ENCODE results near the gene PRAC2.

PRAC2 gene

DNA sequence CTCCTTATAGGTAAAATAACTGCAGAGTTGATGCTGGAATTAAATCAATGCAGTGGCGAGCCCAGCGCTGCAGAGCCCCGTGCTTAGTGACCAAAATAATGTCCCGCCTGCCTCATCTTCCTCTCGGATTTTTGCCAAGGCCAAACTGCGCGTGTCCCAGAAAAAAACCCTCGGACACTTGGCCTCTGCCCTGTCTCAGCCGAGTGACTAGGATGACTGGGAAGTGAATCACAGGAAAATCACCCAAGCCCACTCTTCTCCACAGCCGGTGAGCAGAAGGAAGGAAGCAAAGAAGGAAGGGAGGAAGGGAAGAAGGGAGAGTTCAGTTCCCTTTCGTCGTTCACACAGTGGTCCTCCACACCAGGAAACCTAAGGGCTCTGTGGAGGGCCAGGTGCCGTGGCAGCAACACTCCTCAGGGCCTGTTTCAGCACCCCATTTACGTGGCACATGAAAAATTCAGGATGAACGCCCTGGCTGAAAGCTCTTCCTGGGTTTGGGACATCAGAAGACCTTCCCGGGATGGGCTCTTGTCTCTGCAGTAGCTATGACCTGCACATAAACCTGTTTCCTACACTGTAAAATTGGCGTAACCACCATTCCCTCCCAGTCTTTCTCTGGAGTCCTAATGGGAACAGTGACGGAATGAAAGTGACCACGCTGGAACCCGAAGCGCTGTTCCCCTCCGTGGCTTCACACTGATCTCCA lies 31.0 kb downstream of the PRAC2 start:
- H3K79me2 ChIP-seq (ENCODE audit: insufficient read depth, low read depth): no peaks in the 10 kb centered on the region
- no peak overlapping the region for H3K4me2 ChIP-seq
- H3K4me3 ChIP-seq (IDR thresholded peaks at IDR 0.05; ENCODE audit: insufficient read depth, low read depth, low read length): no peak overlapping the region
- no peak overlapping the region for H3K9ac ChIP-seq
- H2AFZ ChIP-seq (ENCODE audit: low read depth): no peak overlapping the region
- H3K27me3 ChIP-seq (ENCODE audit: insufficient read depth, low read depth): peaks cover 17% of the 10 kb centered on the region; the same call in 1 of the 2 replicates
- H3K27ac ChIP-seq: no peak overlapping the region
- H3K4me1 ChIP-seq (ENCODE audit: low read depth, poor library complexity, severe bottlenecking): no peaks in the 10 kb centered on the region
- no peaks in the 10 kb centered on the region for H3K36me3 ChIP-seq (ENCODE audit: insufficient read depth)
- TF ChIP-seq, protein P1, sequence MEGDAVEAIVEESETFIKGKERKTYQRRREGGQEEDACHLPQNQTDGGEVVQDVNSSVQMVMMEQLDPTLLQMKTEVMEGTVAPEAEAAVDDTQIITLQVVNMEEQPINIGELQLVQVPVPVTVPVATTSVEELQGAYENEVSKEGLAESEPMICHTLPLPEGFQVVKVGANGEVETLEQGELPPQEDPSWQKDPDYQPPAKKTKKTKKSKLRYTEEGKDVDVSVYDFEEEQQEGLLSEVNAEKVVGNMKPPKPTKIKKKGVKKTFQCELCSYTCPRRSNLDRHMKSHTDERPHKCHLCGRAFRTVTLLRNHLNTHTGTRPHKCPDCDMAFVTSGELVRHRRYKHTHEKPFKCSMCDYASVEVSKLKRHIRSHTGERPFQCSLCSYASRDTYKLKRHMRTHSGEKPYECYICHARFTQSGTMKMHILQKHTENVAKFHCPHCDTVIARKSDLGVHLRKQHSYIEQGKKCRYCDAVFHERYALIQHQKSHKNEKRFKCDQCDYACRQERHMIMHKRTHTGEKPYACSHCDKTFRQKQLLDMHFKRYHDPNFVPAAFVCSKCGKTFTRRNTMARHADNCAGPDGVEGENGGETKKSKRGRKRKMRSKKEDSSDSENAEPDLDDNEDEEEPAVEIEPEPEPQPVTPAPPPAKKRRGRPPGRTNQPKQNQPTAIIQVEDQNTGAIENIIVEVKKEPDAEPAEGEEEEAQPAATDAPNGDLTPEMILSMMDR (conservative IDR thresholded peaks at IDR 0.05; ENCODE audit: low read depth, low read length): no peak
- H4K20me1 ChIP-seq (ENCODE audit: insufficient read depth): no peaks in the 10 kb centered on the region

DNA sequence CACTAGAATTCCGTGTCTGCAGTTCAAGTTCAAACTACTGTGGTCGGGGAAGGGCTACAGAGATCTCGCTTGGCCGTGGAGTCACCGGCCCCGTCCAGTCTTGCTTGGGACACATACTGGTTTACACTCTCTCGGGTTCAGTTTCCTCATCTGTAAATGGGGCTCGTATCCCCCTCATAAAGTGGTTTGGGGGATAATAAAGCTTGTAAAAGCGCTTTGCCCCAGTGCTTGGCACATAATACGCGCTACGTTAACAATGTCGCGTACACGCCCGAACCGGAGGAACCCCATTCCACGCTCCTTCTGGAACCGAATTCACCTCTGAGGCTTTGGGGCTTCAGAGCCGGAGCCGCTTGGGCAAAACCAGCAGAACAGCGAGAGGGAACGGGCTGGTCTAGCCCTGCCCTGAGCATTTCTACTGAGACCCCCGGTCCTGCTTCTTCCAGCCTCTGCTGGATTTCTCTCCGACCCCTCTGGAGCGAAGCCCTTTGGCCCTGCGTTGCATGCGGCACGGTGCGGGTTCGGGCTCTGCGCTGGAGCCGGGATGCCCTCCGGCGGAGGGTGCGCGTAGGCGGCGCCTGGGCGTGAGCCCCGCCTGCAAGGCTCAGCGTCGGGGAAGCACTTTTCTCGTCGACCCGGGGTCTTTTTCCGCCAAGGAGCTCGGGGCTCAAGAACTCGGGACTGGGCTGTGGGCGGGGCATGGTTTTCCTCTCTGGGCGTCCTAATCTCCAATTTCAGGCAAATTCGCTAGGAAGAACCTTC lies 31.7 kb downstream of the PRAC2 start:
- Histone ChIP-seq H4K20me1 (ENCODE audit: insufficient read depth) (no peaks in the 10 kb centered on the region), H3K79me2 (ENCODE audit: insufficient read depth, low read depth) (no peaks in the 10 kb centered on the region), H3K4me1 (ENCODE audit: low read depth, poor library complexity, severe bottlenecking) (no peaks in the 10 kb centered on the region), H3K4me3 (IDR thresholded peaks at IDR 0.05; ENCODE audit: insufficient read depth, low read depth, low read length) (no peak overlapping the region), H3K4me2 (no peak overlapping the region), H3K27ac (no peak overlapping the region), H3K9ac (no peak overlapping the region), H3K36me3 (ENCODE audit: insufficient read depth) (no peaks in the 10 kb centered on the region), H3K27me3 (ENCODE audit: insufficient read depth, low read depth) (peaks cover 17% of the 10 kb centered on the region; the same call in 1 of the 2 replicates), H2AFZ (ENCODE audit: low read depth) (no peak overlapping the region)
- TF ChIP-seq, protein P1 (conservative IDR thresholded peaks at IDR 0.05; ENCODE audit: low read depth, low read length): no peak

DNA sequence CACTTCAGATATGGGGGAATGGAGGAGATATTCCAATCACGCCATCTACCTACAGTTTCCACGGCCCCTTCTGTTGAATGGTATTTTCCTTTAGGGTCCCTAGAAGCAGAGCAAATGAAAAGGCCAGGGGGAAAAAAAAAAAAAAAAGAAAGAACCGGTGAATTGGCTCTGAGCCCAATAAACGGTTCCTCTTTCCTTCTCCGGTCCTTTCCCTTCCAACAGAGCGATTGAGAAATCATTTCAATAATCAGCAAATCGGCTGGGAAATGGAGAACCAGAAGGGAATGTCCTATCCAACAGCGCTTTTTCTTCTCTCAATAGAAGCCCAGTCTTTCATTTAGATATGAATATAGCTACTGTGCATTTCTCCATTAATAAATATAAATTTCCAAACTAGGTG lies 32.4 kb downstream of the PRAC2 start:
- no peak overlapping the region for H3K4me2 ChIP-seq

DNA sequence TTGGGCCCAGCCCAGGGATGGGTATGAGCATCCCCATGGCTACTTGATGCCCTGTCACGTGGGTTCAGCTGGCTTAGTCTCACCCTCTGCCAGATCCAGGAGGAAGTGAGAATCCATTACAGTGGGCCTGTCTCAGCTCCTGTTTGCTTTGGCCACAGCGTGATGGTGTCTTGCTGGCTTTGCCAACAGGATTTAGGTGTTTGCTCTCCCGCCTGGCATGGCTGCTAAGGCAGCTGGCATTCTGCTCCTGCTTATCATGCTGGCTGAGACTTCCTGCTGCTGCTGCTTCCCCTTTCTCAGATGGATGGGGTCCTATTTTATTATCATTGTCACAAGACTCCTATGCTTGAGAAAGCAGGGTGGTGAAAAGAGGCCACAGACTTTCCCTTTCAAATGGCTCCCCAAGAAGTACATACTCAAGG lies 33.9 kb downstream of the PRAC2 start:
- Histone ChIP-seq H4K20me1 (ENCODE audit: insufficient read depth) (no peaks in the 10 kb centered on the region), H3K27me3 (ENCODE audit: insufficient read depth, low read depth) (peaks cover 8% of the 10 kb centered on the region; the same call in 1 of the 2 replicates), H2AFZ (ENCODE audit: low read depth) (no peak overlapping the region), H3K36me3 (ENCODE audit: insufficient read depth) (no peaks in the 10 kb centered on the region), H3K4me3 (IDR thresholded peaks at IDR 0.05; ENCODE audit: insufficient read depth, low read depth, low read length) (no peak overlapping the region), H3K79me2 (ENCODE audit: insufficient read depth, low read depth) (no peaks in the 10 kb centered on the region), H3K4me1 (ENCODE audit: low read depth, poor library complexity, severe bottlenecking) (no peaks in the 10 kb centered on the region), H3K27ac (no peak overlapping the region), H3K4me2 (no peak overlapping the region), H3K9ac (no peak overlapping the region)
- TF ChIP-seq, protein P1 (conservative IDR thresholded peaks at IDR 0.05; ENCODE audit: low read depth, low read length): no peak

More for the DNA sequence above, 32.4 kb downstream of the PRAC2 start:
- H3K27me3 ChIP-seq (ENCODE audit: insufficient read depth, low read depth): peaks cover 17% of the 10 kb centered on the region; the same call in 1 of the 2 replicates
- H3K9ac ChIP-seq: no peak overlapping the region
- H4K20me1 ChIP-seq (ENCODE audit: insufficient read depth): no peaks in the 10 kb centered on the region
- no peak overlapping the region for H2AFZ ChIP-seq (ENCODE audit: low read depth)
- no peaks in the 10 kb centered on the region for H3K79me2 ChIP-seq (ENCODE audit: insufficient read depth, low read depth)
- H3K27ac ChIP-seq: no peak overlapping the region
- TF ChIP-seq, protein P1 (conservative IDR thresholded peaks at IDR 0.05; ENCODE audit: low read depth, low read length): no peak
- no peak overlapping the region for H3K4me3 ChIP-seq (IDR thresholded peaks at IDR 0.05; ENCODE audit: insufficient read depth, low read depth, low read length)
- no peaks in the 10 kb centered on the region for H3K36me3 ChIP-seq (ENCODE audit: insufficient read depth)
- no peaks in the 10 kb centered on the region for H3K4me1 ChIP-seq (ENCODE audit: low read depth, poor library complexity, severe bottlenecking)
